Osteoblast (primary cell): ENCODE results near the gene ELOVL6. TPM values are rescaled to one million over a fixed set of nuclear protein-coding genes. Genes with fewer than 3 reads are reported as not detected.
A peak's percentile ranks its signal among the peaks of the same experiment; 100 is the strongest.
"Not testable (repeated sequence)": the region's sequence is repeated elsewhere in the genome, so short reads cannot be mapped to it uniquely, and the experiment has no call there.

Source experiments
- DNase-seq: peaks from one replicate; pipeline ENCODE4 v3.0.0; 2011; ENCODE audit warnings: low spot score, mixed read lengths; ENCODE audit not compliant: insufficient read length; ENCODE audit errors: missing footprints
- H2AFZ ChIP-seq: 2 replicates; pipeline ENCODE4 v1.6.0; 2011; ENCODE audit warnings: mild to moderate bottlenecking, low read length
- H3K27ac ChIP-seq: 2 replicates; pipeline ENCODE4 v1.5.1; 2011; ENCODE audit warnings: mild to moderate bottlenecking, low read depth, low read length, moderate library complexity
- H3K27me3 ChIP-seq: 2 replicates; pipeline ENCODE4 v1.6.0; 2012; ENCODE audit warnings: mild to moderate bottlenecking, control low read depth, inconsistent platforms, low read length, moderate library complexity; ENCODE audit not compliant: insufficient read depth
- H3K36me3 ChIP-seq: 2 replicates; pipeline ENCODE4 v1.5.1; 2011; ENCODE audit warnings: mild to moderate bottlenecking, low read length, control low read depth, moderate library complexity; ENCODE audit not compliant: insufficient read depth
- H3K4me1 ChIP-seq: 2 replicates; pipeline ENCODE4 v1.5.1; 2011; ENCODE audit warnings: mild to moderate bottlenecking, low read length, control low read depth, moderate library complexity; ENCODE audit not compliant: insufficient read depth
- H3K4me2 ChIP-seq: 2 replicates; pipeline ENCODE4 v1.6.0; 2011; ENCODE audit warnings: mild to moderate bottlenecking, low read length; ENCODE audit not compliant: insufficient read depth
- H3K4me3 ChIP-seq: fragments of 200-600 bp; sonication (generic); 3 replicates; pipeline ENCODE4 v1.5.1; 2012; ENCODE audit warnings: mild to moderate bottlenecking, low read length, inconsistent platforms; ENCODE audit not compliant: insufficient read depth
- H3K79me2 ChIP-seq: 2 replicates; pipeline ENCODE4 v1.6.0; 2012; ENCODE audit warnings: mild to moderate bottlenecking, low read length, control low read depth, inconsistent platforms; ENCODE audit not compliant: insufficient read depth
- H3K9me3 ChIP-seq: 2 replicates; pipeline ENCODE4 v1.5.1; 2011; ENCODE audit warnings: low read depth, low read length, control low read depth
- H4K20me1 ChIP-seq: 2 replicates; pipeline ENCODE4 v1.6.0; 2012; ENCODE audit warnings: mild to moderate bottlenecking, low read length, control low read depth; ENCODE audit not compliant: insufficient read depth
- CTCF ChIP-seq: IDR thresholded peaks from 2 replicates; pipeline ENCODE4 v1.5.1; 2011; ENCODE audit warnings: mild to moderate bottlenecking, low read depth, low read length, moderate library complexity; ENCODE audit errors: extremely low read depth
- total RNA-seq: library from RNA; depleted of rRNA; stranded (reverse); fragments of >200 nt; gene quantifications from 2 replicates; pipeline ENCODE4 v1.2.3, GENCODE V29; 2012

The ELOVL6 gene
- total RNA-seq, 1 donor = 12.7 TPM

DNA sequence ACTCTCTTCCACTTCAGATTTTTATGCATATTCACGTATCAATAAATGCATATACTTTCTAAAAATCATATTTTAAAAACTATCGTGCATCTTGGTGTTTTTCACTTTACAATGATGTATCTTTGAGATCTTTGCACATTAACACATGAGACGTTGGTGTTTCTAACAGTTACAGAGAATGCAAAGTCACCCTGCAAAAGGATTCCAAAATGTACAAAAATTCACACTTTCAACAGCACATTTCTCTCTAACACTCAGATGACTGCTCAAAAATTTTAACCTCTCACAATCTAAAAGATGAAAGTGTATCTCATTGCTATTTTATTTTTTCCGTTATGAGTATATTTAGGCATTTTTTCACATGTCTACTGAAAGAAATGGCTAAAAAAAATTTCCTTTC lies 38.9 kb downstream of the ELOVL6 start:
- DNase-seq = no peak
- Histone ChIP-seq H4K20me1 (no peaks in the 10 kb centered on the region), H2AFZ (no peak overlapping the region), H3K4me1 (peaks cover 49% of the 10 kb centered on the region), H3K4me2 (peak overlapping the region; percentile 17), H3K79me2 (peaks cover 56% of the 10 kb centered on the region), H3K9me3 (no peaks in the 10 kb centered on the region), H3K27me3 (no peaks in the 10 kb centered on the region), H3K4me3 (no peak overlapping the region), H3K36me3 (no peaks in the 10 kb centered on the region), H3K27ac (peak overlapping the region; percentile 47)
- no peak for TF ChIP-seq CTCF

DNA sequence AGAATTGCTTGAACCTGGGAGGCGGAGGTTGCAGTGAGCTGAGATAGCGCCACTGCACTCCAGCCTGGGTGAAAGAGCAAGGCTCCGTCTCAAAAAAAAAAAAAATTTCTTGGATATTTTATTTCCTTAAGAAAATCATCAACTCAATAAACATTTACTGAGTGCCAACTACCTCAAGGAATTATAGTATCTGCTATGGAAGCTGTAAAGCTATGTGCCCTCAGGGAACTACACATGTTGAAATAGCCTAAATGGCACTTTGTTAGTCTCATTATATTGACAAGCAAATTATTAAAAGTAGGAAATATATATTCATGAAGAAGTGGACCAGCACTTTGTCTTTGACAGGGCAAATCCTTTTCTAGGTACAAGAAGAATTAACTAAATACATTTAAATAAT lies 40.8 kb downstream of the ELOVL6 start:
- Histone ChIP-seq H4K20me1 (no peaks in the 10 kb centered on the region), H3K27me3 (no peaks in the 10 kb centered on the region), H3K4me2 (no peak overlapping the region), H3K9me3 (no peaks in the 10 kb centered on the region), H3K79me2 (peaks cover 58% of the 10 kb centered on the region), H2AFZ (no peak overlapping the region), H3K36me3 (no peaks in the 10 kb centered on the region), H3K4me3 (no peak overlapping the region), H3K27ac (no peak overlapping the region), H3K4me1 (peaks cover 29% of the 10 kb centered on the region)
- TF ChIP-seq CTCF = no peak
- DNase-seq = no peak

DNA sequence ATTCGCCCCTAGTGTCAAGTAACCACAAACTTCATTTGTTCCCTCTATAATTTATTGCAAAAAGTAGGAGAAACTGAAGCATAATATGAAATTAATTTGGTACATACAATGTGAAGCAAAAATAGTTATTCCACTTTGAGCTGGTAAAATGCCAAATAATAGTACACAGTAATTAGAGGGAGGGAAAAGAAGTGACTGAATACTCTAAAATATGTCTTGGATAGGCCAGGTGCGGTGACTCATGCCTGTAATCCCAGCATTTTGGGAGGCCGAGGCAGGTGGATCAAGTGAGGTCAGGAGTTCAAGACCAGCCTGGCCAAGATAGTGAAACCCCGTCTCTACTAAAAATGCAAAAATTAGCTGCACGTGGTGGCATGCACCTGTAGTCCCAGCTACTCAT lies 41.2 kb downstream of the ELOVL6 start:
- not testable (repeated sequence) for H3K36me3 ChIP-seq, H3K4me3 ChIP-seq, H4K20me1 ChIP-seq, H3K27me3 ChIP-seq, H3K9me3 ChIP-seq, DNase-seq, H2AFZ ChIP-seq, H3K4me2 ChIP-seq, H3K27ac ChIP-seq
- H3K4me1 ChIP-seq = peaks cover 28% of the 10 kb centered on the region
- peaks cover 58% of the 10 kb centered on the region for H3K79me2 ChIP-seq

- no peak for TF ChIP-seq CTCF
- Histone ChIP-seq H3K36me3 (no peaks in the 10 kb centered on the region), H4K20me1 (no peaks in the 10 kb centered on the region), H3K4me3 (no peak overlapping the region), H3K9me3 (no peaks in the 10 kb centered on the region), H3K4me2 (no peak overlapping the region), H3K4me1 (peaks cover 28% of the 10 kb centered on the region), H3K27ac (no peak overlapping the region), H3K79me2 (peaks cover 52% of the 10 kb centered on the region), H2AFZ (no peak overlapping the region), H3K27me3 (no peaks in the 10 kb centered on the region)
- DNase-seq = no peak
Observed at GRCh38 chr4:110156442-110156841, 42.0 kb downstream of the ELOVL6 start.
